Activated T-cell treated with anti-CD3 and anti-CD28 coated beads for 48 hours (primary cell): Measurements from ENCODE around the gene ADSL.
"Not testable (repeated sequence)": the region's sequence is repeated elsewhere in the genome, so short reads cannot be mapped to it uniquely, and the experiment has no call there.

ENCODE experiments used
- DNase-seq: peaks from one replicate; pipeline ENCODE4 v3.0.0-alpha.2; 2020; ENCODE audit warnings: low read depth

The ADSL gene

DNA sequence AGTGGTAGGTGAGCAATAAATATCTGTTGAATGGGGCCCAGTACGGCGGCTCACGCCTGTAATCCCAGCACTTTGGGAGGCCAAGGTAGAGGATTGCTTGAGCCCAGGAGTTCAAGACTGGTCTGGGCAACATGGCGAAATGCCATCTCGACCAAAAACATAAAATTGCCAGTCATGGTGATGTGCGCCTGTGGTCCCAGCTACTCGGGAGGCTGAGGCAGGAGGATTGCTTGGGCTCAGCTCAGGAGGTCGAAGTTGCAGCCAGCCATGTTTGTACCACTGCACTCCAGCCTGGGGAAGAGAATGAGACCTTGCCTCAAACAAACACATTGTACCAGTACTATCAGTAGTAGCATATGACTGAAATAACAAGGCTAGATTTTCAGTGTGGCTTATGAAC is 28.3 kb downstream of the ADSL start:
- DNase-seq = no peak

DNA sequence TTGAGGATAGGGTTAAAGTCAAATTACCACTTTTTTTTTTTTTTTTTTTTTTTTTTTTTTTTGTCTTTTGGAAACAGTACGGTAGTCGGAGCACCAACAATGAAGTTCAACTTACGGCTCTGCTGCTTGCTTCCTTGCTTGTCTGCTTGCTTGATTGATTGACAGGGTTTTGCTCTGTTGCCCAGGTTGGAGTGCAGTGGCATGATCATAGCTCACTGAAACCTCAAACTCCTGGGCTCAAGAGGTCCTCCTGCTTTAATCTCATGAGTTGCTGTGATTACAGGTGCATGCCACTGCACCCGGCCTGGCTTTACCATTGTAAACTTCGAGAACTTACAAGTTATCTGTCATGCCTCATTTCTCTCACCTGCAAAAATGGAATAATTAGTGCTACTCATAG is 29.8 kb downstream of the ADSL start:
- no peak for DNase-seq

DNA sequence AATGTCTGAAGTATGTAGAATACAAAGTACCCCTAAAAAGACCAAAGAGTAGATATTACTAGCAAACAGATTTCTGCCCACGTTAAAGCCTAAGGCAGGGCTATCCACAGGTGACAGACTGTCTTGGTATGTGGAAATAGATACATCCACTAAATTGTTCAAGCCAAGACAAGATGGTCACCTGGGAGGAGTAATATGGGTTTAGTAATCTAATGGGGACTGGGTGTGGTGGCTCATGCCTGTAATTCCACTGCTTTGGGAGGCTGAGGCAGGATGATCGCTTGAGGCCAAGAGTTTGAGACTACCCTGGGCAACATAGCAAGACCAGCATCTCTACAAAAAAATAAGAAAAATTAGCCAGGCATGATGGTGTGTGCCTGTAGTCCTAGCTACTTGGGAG is 31.6 kb downstream of the ADSL start:
- no peak for DNase-seq

DNA sequence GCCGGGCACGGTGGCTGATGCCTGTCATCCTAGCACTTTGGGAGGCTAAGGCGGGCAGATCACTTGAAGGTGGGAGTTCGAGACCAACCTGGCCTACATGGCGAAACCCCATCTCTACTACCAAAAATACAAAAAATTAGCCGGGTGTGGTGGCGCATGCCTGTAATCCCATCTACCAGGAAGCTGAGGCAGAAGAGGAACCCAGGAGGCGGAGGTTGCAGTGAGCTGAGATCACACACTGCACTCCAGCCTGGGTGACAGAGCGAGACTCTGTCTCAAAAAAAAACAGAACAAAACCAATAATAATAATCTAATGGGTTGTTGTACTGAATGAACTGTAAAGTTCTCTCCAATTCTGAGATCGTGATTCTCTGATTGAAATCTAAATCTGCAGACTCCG is 32.1 kb downstream of the ADSL start:
- DNase-seq = not testable (repeated sequence)

DNA sequence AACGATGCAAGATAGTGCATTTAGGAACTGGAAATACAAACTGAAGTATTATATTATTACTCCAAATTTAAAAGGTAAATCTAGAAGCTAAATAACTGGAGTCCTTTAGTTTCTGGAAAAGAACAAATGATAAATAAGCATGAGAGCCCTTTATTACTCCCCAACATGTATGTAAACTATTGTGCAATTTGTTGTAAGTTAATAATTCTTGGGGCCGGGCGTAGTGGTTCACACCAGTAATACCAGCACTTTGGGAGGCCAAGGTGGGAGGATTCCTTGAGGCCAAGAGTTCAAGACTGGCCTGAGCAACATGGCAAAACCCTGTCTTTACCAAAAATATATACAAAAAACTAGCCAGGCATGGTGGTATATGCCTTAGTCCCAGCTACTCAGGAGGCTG is 35.2 kb downstream of the ADSL start:
- no peak for DNase-seq

DNA sequence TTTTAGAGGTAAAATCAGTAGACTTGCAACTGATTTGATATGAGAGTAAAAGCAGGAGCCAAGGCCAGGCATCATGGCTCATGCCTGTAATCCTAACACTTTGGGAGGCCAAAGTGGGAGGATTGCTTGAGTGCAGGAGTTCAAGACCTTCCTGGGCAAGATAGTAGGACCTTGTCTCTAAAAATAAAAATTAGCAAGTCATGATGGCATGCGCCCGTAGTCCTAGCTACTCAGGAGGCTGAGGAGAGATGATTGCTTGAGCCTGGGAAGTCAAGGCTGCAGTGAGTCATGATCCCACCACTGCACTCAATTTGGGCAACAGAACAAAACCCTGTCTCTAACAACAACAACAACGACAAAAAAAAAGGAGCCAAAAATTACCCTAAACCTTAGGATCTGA is 37.6 kb downstream of the ADSL start:
- no peak for DNase-seq

DNA sequence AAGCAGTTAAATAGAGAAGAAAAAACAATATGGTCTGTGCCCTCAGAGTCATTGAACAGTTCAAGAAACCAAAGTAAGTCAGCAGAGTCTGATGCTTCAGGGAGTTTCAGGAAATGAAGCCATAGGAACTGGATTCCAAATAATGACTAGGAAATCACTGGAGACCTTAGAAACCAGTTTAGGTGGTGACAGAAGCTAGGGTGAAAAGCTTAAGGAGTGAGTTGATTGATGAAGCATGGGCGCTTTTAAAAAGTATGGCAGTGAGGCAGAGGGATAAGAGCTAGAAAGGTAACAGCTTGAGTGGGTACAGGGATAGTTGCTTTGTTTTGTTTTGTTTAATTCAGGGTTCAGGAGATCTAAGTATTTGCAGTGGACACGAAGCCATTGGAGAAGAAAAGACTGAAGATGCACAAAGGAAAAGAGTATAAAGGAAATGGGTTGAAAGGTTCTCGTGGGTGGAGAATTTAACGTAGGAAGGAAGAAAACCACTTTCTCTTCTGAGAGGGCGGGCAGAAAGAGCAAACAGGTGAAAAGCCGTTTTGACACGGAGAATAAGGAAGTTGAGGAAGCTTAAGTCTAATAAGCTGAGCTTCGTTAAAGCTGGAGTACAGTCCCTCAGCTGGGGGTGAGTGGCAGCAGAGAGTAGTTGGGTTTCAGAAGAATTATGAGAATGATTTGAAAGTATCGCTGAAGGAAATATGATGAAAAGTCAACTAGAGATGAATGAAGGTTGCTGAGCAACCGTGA is 38.9 kb downstream of the ADSL start:
- DNase-seq = no peak

DNA sequence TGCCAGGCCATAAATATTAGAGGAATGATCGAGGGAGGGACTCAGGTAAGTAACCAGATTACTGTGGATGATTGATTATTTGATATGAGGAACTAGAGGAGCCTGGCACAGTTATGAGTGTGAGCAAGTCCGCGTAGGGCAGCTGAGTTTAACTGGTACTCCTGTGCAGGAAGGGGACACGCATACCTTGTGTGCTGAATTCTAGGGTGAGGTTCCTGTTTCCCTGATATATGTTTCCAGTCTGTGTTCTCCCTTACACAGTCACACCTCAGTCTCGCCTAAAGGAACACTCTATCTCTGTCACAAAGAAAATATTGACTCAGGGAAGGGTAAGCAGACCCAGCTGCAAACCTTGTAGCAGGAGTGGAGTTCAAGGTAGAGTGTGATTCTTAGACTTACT is 41.4 kb downstream of the ADSL start:
- DNase-seq = no peak

DNA sequence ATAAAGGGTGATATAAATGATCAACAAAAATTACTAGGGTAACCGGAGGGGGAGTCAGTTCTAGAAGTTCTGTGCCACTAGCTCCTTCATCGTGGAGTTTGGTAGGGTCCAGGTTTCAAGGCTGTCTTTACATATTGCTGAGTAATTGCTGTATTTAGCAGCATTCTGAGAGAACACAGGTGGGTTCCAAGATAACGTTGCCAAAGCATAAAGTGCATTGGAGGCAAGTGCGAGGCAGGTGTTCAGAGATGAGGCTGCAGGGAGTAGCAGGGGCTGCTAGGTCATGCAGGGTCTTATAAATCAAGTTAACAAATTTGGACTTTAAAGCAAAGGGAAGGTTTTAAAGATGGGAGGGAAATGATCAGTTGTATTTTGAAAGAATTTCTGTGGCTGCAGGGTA is 41.9 kb downstream of the ADSL start:
- no peak for DNase-seq

DNA sequence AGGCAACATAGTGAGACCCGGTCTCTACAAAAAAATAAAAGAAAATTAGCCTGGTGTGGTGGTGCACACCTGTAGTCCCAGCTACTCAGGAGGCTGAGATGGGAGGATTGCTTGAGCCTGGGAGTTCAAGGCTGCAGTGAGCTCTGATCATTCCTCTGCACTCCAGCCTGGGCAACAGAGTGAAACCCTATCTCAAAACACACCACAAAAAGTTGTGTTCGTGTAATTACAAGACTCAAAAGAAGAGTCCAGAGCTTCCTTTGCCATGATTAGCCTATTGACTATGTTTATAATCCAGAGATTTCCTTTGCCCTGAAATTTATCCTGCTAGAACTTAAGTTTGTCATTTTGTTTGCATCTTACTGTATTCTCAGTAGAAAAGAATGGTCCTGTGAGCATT is 45.1 kb downstream of the ADSL start:
- no peak for DNase-seq

DNA sequence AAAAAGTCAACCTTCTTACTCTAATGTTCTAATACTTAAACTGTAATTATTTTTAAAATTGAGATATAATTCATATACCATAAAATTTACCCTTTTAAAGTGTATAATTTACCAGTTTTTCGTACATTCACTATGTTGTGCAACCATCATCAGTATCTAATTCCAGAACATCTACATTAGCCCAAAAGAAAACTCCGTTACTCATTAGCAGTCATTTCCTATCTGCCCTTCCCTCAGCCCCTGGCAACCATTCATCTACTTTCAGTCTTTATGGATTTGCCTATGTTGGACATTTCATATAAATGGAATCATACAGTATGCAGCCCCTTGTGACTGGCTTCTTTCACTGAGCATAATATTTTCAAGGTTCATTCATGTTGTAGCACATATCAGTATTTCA is 46.3 kb downstream of the ADSL start:
- DNase-seq = no peak

DNA sequence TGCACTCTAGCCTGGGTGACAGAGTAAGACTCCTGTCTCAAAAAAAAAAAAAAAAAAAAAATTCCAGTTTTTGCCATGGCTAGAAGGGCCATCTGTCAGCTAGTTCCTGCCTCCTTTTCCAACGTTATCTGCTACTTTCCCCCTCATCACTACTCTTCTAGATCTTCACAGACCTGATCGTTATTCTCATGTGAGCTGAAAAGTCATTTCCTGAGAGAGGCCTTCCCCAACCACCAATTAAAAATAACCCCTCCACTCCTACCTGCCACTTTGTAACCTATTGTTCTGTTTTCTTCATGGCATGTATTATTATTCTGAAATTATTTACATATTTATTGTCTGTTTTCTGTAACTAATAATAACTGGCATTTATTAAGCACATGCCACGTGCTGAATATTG is 48.3 kb downstream of the ADSL start:
- no peak for DNase-seq

DNA sequence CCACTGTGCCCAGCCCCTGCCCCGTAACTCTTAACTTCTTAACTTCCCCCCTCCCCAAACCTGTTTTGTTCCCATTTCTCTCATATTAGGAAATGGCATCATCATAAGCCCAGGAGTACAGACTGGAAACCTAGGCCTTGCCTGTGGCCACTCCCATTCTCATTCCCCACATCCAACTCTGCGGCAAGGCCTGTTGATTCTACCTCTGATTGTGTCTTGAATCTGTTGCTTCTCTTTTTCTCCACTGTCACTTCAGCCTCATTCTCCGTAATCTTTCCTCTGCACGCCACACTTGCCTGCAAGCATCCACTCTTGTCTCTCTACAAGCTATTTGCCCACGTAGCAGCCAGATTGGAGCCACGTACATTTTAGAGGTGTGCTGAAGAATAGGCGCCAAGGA is 49.3 kb downstream of the ADSL start:
- no peak for DNase-seq

DNA sequence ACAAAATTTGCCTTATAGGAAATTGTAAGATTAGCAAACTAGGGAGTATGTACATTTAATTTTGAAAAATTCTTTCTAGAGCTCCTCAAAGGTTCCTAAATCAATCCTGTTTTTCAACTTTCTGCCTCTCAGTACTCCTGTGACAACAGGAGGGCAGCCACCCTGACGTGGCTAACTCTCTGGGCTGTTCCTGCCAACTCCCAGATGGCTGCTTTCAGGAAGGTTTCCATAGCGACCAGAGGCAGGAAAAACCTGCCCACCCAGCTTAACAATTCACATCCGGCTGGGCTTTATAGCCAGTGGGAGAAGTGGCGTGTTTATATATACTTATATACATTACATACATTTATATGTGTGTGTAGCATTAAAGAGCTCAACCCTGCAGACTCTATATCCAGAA is 50.6 kb downstream of the ADSL start:
- no peak for DNase-seq

DNA sequence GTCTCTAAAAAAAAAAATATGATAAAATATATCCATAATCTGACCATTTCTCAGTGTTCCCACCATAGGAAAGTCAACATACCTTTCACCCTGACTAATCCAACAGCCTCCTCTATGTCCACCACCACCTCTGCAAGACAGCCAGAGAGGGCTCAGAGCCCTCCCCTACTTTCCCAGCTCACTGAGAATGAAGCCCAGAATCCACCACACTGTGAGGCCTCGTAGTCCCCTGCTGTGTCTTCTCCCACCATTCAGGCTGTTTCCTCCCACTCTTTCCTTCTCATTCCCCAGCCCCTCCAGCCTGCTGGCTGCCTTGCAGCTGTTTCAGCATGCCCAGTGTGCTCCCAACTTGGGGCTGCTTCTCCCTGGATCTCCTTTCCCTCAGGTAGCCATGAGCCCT is 51.1 kb downstream of the ADSL start:
- DNase-seq = no peak

DNA sequence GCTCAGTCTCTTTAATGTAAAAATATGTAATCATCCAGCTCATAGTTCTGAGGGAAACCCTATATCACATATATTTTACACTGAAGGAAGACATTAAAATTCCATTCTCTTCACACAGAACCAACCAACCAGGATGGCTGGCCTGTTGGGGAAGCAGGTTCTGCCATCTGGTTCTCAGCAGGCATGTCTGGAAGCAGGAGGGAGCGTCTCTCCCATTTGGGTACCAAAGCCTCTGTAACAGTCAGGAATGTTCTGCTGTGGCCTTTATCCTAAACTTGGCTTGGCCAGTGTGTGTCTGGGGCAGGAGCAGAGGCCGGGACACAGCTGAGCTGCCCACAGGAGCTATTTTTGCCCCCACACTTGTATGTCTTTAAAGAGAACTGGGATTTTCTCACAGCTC is 53.3 kb downstream of the ADSL start:
- DNase-seq = no peak

DNA sequence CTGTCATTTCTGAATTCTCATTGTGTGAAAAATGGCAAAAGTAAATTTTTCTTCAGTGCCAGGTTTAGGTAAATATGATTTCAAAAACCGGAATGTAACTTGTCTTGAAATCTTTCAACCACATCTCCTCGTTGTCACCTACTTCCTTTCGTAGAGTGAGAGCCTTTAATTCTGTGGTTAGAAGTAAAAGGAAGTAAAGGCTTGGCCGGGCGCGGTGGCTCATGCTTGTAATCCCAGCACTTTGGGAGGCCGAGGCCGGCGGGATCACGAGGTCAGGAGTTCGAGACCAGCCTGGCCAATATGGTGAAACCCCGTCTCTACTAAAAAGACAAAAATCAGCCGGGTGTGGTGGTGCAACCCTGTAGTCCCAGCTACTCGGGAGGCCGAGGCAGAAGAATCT is 53.9 kb downstream of the ADSL start:
- peak; percentile 21 for DNase-seq

DNA sequence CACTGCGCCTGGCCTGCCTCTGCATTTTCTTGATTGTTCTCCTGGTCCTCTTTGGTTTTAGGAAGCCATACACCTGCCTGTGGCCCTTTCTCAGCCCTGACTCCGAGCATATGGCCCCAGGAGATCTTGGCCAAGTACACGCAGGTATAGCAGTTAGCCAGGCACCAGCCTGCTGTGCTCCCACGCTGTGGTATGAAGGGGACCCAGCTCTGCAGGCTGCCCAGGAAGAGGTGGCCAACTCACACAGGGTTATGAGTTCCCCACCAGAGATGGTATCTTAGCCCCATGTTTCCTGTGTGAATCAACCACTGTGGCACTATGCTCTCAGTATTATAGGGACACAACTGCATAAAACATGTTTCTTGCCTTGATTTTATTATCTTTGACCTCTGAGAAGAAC is 55.2 kb downstream of the ADSL start:
- peak; percentile 45 for DNase-seq

DNA sequence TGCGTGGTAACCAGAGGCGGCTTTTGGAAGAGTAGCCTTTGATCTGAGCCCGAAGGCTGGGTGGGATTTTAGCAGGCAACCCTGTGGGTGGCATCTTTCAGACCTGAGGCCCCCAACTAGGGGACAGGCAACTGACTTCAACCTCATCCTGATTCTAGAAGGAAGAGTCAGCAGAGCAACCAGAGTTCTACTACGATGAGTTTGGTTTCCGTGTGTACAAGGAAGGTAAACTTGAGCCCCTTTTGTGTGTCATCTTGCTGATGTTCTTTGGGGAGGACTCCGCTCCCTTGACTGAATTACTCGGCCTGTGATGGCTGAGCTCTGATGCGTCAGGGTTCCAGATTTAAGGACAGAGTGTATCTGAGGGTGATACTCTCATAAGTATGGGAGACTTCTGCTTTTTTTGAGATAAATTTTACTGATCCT is 55.7 kb downstream of the ADSL start:
- DNase-seq = no peak

DNA sequence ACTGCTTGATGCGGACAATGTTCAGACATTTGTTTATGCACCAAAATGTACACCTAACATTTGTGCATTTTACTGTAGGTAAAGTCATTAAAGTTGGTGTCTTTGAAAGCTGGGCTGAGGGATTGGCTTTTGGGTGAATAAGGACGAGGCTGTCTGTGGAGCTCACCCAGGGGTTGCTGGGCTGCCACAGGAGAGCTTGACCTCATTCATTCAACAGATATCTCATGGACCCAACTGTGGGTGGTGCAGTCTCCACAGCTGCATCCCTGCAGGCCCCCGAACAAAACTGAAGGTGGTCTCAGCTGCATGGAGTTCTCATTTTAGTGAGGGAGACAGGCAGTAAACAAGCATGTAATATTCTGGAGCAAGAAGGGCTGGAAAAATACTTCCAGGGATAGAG is 56.8 kb downstream of the ADSL start:
- no peak for DNase-seq

DNA sequence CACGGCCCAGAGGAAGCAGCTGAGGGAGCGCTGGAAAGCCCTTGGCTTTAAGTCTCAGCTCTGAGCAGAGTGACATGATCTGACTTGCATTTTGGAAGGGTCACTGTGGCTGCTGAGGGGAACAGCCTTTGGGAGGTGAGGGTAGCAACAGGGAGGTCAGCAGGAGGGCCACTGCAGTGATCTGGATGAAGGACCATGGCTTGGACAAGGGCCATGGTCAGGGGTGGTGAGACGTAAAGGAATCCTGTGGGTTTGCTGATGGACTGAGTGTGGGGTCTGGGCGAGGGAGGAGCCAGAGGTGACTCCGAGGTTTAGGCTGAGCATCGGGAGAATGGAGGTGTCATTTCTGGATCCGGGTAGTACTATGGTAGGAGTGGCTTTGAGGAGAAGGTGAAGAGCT is 57.4 kb downstream of the ADSL start:
- DNase-seq = no peak

DNA sequence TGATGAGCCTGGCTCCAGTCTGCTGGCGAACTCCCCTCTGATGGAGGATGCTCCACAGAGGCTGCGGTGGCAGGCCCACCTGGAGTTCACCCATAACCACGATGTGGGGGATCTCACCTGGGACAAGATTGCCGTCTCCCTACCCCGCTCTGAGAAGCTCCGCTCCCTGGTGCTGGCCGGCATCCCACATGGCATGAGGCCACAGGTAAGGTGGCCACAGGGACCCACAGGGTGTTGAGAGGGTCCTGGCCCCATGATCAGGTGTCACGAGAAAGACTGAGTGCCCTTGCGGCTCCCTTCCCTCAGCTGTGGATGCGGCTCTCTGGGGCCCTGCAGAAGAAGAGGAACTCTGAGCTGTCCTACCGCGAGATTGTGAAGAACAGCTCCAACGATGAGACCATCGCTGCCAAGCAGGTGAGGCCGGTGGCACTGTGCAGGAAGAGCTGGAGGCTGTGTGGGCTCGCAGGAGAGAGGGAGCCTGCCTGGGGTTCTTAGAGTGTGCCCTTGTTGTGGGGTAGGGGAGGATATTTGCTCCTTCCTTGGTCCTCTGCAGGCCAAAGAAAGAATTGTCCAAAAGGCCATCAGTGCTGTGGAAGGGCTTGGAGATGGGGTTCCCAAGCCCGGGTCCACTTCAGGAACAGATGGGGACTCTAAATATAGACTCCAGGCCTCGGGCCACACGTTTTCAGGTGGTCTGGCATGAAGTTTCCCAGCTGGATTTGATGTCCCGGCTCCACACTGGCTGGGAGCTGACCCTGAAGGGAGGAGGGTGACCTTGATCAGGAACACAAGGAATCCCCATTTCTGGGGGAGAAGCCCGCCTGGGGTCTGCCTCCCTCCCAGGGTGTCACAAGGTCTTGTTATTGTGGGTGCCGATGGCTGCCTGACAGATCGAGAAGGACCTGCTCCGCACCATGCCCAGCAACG is 58.2 kb downstream of the ADSL start:
- no peak for DNase-seq
